ENCODE data around the gene CKAP5.
A peak's percentile ranks its signal among the peaks of the same experiment; 100 is the strongest.

The CKAP5 gene

DNA sequence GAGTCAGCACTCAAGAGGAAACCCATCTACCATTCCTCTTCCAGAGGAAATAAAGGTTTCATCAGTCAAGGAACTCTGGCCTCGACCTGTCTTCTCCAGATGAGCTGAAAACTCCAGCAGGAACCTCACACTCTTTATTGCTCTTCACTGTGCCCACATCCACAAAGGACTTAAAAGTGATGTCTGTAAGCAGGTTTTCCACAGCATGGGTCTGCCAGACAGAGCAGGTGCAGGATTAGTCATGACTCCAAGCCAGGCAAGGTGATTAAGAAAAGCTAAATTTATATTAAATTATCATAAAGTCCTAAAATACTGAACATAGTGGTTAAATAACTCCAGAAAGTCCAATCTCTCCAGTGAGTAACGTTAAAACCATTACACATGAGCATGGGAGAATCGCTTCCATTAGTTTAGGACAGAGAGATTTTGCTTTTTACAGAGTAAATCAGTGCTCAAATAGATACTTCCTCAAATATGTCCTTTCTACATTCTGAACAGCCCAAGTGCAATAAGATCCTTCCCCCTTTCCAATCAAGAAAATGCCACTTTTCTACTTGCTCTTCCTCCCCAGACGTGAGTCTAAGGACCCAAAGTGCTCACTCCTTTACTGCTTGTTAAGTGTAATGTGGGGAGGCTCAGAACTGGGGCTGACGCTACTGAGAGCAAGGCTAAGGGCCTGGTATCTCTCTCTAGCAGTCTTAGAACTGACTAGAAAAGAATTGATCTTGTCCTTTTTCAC is 10.7 kb upstream of the CKAP5 start:
- no peak overlapping the region for H3K4me3 ChIP-seq (ENCODE audit: low read length)
- no peak for TF ChIP-seq CTCF (IDR thresholded peaks at IDR 0.05; ENCODE audit: insufficient read depth, low read depth, low read length, missing control alignments)

DNA sequence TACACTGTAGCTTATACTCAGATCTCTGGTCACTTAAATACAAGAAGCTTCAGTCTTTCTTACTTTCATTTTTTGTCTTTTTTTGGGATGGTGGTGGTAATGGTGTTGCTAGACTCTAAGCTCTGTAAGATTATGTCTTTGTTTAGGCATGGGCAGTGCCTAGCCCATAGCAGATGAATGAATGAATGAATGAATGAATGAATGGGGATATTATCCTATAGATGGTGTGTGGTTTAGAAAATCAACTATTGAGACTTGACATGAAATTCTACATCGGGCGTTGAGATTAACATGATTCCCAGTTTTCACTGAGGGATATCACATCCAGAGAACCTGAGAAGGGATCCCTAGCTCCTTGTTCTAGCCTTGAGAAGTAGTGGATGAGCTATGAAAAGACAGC is 9.8 kb upstream of the CKAP5 start:
- no peak for TF ChIP-seq CTCF (IDR thresholded peaks at IDR 0.05; ENCODE audit: insufficient read depth, low read depth, low read length, missing control alignments)
- H3K4me3 ChIP-seq (ENCODE audit: low read length), result no peak overlapping the region
- DNase-seq (ENCODE audit: low read depth), result no peak

More for the DNA sequence above, 10.7 kb upstream of the CKAP5 start:
- DNase-seq (ENCODE audit: low read depth), result no peak

- no peak for TF ChIP-seq CTCF (IDR thresholded peaks at IDR 0.05; ENCODE audit: insufficient read depth, low read depth, low read length, missing control alignments)
- no peak for DNase-seq (ENCODE audit: low read depth)
- H3K4me3 ChIP-seq (ENCODE audit: low read length), result no peak overlapping the region
These were observed 9.1 kb upstream of the CKAP5 start for GRCh38 chr11:46855167-46855566.

- DNase-seq (ENCODE audit: low read depth), result no peak
- TF ChIP-seq CTCF (IDR thresholded peaks at IDR 0.05; ENCODE audit: insufficient read depth, low read depth, low read length, missing control alignments), result no peak
- H3K4me3 ChIP-seq (ENCODE audit: low read length), result no peak overlapping the region
These were observed 4.8 kb upstream of the CKAP5 start for GRCh38 chr11:46850829-46851380.

DNA sequence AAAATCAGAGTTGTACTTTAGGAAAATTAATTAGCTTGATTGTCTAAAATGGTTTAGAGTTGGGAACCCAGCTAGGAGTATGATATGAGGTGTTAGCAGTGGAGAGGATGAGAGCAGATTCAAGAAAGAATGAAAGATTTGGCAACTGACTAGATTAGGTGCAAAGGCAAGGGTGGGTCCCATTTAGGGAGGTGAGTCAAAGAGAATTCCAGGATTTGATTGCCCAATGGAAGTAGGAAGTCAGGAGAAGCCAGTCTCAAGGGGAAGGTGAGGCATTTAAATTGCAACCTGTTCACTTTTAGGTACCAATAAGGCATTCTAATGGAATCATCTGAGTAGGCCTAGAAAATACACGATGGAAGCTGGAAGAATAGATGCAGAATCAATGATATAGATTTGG is 3.6 kb upstream of the CKAP5 start:
- DNase-seq (ENCODE audit: low read depth), result peak; percentile 56
- H3K4me3 ChIP-seq (ENCODE audit: low read length), result no peak overlapping the region
- TF ChIP-seq CTCF (IDR thresholded peaks at IDR 0.05; ENCODE audit: insufficient read depth, low read depth, low read length, missing control alignments), result no peak

DNA sequence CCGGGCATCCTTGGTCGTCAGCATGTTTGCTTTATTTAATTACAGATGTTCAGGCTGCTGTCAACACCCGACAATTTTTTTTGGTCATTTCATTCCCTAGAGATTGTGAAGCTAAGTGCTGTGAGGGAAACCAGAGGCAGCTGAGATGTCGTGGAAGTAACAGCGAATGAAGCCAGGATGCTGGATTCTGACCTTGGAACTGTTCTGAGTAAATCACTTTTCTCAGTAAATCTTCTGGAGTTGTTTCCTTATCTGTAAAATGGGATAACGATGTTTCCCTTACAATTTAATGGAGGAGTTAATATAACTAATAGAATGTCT is 390 bp upstream of the CKAP5 start:
- TF ChIP-seq CTCF (IDR thresholded peaks at IDR 0.05; ENCODE audit: insufficient read depth, low read depth, low read length, missing control alignments), result no peak
- H3K4me3 ChIP-seq (ENCODE audit: low read length), result peak overlapping the region; percentile 83
- DNase-seq (ENCODE audit: low read depth), result no peak

DNA sequence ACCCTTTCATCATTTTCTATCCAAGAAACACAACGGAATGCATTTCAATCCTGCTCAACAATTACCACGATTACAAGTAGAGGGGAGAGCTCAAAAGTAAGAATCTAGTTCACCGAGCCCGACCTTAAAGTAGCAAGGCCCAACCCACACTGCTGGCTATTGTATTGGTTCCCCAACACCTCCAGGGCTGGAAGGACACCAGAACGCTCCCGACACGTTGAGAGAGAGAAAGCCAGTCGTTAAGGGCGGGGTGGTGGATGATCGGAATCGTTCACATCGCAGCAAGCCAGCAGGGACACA is 690 bp downstream of the CKAP5 start:
- TF ChIP-seq CTCF (IDR thresholded peaks at IDR 0.05; ENCODE audit: insufficient read depth, low read depth, low read length, missing control alignments), result no peak
- peak overlapping the region; percentile 83 for H3K4me3 ChIP-seq (ENCODE audit: low read length)
- no peak for DNase-seq (ENCODE audit: low read depth)
